HG02973 (cell line): ENCODE measurements around the gene ARFIP1.
A peak's percentile ranks its signal among the peaks of the same experiment; 100 is the strongest.
"Not testable (repeated sequence)": the region's sequence is repeated elsewhere in the genome, so short reads cannot be mapped to it uniquely, and the experiment has no call there.

Experiments
- ATAC-seq: cut with Tn5 transposase; IDR thresholded peaks from one replicate; pipeline ENCODE4 v1.9.1; 2021; ENCODE audit warnings: moderate library complexity; ENCODE audit not compliant: unreplicated experiment

Gene ARFIP1

DNA sequence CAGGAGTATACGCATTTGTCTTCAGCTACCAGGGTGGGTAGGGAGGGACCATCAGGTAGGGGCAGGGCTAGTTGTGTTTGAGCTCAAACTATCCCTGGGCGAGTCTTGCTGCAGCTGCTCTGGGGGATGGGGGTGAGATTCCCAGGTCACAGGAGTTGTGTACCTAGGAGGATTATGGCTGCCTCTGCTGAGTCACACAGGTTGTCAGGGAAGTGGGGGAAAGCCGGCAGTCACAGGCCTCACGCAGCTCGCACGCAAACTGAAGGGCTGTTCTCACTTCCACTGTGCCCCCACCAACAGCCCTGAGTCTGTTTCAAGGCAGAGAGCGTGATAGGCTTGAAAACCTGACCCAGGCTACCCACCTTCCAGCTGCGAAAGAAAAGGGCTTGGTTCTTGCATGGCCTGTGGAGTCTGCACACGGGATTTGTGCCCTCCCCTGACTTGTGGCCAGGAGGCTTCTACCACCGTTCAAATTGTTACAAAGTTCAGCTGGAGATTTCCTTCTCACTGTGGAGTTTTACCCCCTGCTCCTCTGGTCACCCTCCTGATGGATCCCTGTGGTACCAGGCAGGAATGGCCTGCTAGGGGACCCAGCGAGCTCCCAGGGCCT lies 63.8 kb downstream of the ARFIP1 start:
- ATAC-seq = no peak

DNA sequence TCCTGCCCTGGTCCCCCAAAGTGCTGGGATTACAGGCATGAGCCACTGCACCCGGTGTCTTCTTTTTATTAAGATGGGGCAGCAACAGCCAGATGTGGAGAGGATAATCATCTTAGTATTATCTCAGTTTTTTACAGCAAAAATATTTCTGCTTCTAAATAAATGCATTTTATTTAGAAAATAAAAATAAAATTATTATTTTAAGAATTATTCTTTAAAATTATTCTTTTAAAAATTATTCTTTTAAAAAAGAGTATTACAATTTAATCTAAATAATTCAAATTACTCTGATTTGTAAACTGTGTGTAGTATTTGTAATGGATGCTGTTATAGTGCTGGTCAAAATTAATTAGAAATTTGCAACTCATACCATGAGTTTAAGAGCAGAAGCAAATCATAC lies 67.6 kb downstream of the ARFIP1 start:
- no peak for ATAC-seq

DNA sequence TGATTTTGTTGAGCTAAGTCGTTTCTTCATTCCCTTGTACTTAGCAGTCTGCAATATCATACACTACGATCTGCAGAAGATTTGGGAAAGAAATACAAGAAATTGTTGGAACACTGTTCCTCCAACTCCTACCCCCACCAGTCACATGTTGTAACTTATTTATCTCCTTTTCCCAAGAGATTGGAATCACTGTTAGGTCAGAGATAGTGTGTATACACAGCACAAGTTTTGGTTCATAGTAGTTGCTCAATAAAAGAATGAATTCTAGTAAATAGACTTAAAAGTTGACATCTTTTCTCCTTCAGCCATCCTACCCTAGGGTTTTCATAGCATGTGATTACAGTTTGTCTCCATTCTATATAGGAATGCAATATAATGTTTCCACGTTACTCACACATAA lies 68.8 kb downstream of the ARFIP1 start:
- no peak for ATAC-seq

DNA sequence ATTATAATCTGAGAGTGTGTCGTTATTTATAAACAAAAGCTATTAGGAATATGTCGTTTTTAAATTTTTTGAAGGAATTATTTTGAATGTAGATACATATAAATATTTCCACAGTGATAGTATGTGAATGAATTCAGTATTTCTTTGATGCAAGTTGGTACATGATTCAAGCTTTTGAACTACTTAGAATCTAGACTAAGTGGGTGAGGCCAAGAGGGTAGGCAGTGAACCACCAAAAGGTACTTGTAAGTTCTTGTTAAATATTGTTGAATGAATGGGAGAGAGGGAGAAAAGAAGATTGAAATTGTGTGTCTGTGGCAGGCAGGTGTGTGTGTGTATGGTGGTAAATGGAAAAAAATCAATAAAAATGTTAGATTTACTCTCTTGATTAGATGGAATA lies 69.6 kb downstream of the ARFIP1 start:
- no peak for ATAC-seq

DNA sequence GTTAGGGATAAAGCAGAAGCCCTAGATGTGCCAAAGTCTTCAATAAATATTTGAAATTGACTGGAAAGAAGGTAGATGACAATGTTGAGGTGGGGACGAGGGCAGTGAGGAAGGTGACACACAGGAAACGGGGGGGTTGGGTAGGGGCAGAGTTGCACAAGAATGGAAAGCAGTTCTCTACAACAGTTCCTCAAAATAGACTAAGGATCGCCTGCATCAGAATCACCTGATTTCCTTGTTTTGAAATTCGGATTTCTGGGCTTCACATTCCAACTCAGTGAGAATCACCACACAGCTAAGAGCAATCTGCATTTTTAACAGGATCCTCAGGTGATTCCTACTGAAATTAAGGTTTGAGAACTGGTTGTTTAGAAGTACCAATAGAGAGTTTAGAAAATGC lies 70.6 kb downstream of the ARFIP1 start:
- ATAC-seq = peak; percentile 54

DNA sequence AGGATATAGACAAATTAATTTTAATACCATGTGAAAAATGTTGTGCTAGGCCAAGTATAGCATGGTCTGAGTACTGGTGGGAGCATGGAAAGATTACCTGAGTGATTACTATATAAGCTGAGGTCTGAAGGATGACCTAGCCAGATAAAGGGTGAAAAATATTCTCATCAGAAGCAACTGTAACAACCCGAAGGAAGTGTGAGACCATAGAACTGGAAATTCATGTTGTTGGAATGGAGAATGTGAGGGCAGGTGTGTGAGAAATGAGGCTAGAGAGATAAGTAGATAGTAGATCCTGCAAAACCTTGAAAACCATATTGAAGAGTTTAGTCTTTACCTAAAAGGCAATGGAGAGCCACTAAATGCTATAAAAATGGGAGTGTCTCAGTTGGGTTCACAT lies 71.5 kb downstream of the ARFIP1 start:
- ATAC-seq = no peak

DNA sequence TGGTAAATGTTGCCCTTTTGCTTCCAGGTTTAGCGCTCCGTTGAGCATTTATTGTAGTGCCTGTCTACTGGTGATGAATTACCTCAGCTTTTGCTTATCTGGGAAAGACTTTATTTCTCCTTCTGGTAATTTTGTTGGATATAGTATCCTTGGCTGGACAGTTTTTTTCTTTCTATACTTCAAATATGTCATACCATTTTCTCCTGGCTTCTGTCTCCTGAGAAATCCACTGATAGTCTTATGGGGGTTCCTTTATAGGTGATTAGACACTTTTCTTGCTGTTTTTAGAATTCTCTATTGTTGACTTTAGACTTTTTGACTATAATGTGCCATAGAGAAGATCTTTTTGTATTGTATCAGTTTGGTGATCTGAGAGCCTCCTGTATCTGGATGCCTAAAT lies 73.5 kb downstream of the ARFIP1 start:
- ATAC-seq = no peak

DNA sequence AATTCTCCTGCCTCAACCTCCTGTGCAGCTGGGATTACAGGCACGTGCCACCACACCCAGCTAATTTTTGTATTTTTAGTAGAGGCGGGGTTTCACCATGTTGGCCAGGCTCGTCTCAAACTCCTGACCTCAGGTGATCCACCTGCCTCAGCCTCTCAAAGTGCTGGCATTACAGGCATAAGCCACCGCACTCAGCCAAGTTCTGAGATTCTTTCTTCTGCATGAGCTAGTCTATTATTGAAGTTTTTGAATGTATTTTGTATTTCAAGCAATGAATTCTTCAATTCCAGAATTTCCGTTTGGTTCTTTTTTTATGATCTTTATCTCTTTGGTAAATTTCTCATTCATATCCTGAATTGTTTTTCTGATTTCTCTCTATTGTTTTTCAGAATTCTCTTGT lies 74.3 kb downstream of the ARFIP1 start:
- ATAC-seq = not testable (repeated sequence)

DNA sequence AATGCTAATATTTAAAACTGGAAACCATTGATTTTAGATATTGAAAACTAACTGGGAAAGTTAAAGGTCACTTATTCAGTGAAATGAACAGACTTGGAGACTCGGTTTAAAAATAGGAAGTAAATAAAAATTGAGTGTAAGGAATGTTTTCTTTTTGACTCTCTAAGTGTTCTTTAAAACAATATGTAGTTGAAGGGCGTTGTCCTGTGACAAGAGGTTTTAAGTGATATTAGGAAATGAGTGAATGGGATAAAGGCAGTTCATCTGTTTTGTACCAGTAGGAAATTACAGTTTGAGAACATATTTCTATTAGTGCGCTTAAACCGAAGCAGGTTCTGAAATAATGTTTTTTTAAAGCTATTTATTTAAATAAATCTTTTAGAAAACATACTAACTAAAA lies 77.2 kb downstream of the ARFIP1 start:
- ATAC-seq = no peak

DNA sequence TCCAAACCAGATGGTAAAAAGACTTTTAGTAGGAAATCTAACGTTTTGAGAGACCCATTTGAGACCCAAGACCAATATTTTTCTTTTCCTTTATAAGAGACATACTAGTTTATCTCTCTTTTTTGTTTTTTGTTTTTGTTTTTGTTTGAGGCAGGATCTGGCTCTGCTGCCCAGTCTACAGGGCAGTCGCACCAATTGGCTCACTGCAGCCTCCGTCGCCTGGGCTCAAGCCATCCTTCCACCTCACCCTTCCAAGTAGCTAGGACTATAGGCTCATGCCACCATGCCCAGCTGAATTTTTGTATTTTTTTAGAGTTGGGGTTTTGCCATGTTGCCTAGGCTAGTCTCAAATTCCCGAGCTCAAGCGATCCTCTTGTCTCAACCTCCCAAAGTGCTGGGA lies 79.2 kb downstream of the ARFIP1 start:
- ATAC-seq = no peak

DNA sequence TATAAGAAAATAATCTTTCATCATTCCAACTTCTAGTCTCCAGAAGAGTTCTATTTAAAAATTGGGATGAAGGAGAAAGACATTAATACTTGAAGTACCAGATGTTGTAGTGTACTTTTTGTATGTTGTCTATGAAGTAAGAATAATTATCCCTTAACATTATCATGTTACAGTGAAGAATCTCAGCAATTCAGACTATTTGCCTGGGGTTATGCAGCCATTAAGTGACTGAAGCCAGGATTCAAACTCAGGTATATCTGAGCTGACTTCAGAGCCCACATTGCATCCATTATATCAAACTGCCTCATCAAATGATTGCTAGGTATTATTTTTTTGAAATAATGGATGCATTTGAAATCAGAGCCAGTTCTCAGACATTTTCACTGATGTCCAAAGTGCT lies 80.3 kb downstream of the ARFIP1 start:
- no peak for ATAC-seq

DNA sequence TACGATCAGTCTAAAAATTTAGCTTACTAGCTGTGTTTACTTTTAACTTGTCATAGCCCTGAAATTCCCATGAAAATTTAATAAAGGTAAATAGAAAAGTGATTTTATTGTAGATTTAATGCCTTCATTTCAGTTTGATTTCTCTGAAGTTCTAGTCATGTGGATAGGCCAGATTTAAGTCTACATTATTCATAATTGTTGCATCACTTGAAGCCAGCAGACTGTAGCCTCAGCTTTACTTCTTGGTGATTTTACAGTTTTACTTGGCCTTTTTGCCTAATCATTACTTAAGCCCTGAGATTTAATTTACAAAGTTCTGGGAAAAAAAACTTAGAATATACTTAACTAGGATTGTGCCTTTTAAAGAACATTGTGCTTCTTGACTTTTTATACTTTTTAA lies 82.9 kb downstream of the ARFIP1 start:
- ATAC-seq = no peak

DNA sequence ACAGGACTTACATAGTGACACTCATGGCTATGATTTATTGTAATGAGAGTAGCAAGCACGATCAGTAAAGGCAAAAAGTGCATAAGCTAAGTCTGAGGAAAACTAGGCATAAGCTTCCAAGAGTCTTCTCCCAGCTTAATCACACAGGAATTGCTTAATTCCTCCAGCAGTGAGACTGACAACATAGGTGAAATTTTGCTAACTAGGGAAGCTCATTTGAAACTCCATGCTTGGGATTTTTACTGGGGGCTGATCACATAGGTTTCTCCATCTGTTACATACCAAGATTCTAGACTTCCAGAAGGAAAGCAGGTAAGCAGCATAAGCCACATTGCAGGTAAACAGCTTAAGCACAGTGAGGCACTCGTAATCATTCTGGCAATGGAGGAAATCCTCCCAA lies 84.6 kb downstream of the ARFIP1 start:
- ATAC-seq = no peak

DNA sequence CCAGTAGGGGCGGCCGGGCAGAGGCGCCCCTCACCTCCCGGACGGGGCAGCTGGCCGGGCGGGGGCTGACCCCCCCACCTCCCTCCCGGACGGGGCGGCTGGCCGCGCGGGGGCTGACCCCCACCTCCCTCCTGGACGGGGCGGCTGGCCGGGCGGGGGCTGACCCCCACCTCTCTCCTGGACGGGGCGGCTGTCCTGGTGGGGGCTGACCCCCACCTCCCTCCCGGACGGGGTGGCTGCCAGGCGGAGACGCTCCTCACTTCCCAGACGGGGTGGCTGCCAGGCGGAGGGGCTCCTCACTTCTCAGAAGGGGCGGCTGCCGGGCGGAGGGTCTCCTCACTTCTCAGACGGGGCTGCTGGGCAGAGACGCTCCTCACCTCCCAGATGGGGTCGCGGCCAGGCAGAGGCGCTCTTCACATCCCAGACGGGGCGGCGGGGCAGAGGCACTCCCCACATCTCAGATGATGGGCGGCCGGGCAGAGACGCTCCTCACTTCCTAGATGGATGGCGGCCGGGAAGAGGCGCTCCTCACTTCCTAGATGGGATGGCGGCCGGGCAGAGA lies 86.8 kb downstream of the ARFIP1 start:
- ATAC-seq = not testable (repeated sequence)

DNA sequence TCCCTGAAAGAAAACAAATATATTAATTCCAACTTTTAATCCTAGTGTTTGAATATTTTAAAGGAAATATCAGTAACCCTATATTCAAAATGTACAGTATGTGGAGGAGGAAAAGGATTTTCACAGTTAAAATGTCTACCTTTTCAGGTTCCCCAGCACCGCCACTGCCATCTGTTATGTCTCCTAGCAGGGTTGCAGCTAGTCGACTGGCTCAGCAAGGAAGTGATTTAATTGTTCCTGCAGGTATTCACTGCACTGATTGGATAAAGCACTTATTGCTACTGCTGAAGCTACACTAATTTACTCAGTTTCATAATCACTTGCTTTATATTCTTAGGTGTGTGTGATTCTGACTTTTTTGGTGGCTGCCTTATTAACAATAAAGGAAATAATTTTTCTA lies 90.9 kb downstream of the ARFIP1 start:
- ATAC-seq = no peak

DNA sequence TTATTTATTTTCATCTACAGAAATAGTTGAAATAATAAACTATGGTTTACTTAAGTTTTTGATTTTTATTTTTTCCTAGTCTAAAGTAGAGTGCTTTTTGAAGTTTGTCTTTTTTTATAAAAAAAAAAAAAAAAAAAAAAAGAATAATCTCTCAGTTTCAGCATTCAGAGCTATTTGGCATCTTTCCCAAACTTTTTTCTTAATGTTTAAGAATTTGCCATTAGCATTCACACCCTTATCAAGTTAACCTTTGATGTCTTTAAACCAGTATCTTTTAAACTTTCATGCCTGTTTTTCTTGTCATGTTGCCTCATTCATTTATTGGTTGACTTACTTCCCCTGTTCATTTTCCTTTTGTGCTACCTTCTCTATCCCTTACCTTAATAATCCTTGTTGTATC lies 95.5 kb downstream of the ARFIP1 start:
- no peak for ATAC-seq

DNA sequence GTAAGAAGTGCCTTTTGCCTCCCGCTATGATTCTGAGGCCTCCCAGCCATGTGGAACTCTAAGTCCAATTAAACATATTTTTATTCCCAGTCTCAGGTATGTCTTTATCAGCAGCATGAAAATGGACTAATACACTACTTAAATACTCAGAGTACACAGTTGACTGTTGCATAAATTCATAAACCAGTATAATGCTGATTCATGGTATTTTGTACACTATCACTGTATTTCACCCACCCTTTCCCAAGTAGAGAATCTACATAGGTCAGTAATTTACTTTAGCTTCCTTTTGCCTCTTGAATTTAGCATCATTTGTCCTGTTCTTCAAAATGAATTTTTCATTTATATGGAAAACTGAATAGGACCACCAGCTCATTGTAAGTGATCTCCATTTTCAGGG lies 98.1 kb downstream of the ARFIP1 start:
- ATAC-seq = no peak

DNA sequence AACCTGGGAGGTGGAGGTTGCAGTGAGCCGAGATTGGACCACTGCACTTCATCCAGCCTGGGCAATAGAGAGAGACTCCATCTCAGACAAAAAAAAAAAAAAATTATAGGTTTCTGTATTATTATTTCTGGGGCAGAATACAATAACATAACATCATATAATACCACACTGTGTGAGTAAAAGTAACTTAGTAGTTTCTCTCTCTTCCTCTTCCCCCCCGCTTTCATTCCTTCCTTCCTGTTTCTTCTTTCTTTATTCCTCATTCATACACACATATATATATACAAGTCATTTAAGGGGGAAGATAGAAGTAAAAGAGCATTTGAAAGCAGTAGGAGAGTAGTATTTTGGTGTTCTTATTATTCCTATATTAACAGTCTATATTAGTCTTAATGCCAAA lies 100.5 kb downstream of the ARFIP1 start:
- no peak for ATAC-seq

DNA sequence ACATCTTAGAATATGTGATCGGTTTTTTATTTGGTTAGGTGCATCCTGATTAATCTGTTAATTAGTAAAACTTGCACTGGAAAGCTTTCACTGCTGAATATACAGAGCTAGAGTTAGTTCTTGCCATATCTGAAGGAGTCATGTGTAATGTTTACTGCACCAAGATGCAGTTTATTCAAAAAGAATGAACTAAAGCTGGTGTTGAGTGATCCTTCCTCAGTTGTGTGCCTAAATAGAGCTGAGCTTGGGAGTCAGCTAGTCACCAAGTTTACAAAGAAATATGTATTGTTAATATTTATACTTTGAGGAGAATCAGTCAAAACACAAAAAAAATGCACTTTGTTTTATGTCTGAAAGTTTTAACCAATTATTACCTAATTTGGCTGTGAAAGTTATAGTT lies 102.2 kb downstream of the ARFIP1 start:
- no peak for ATAC-seq

DNA sequence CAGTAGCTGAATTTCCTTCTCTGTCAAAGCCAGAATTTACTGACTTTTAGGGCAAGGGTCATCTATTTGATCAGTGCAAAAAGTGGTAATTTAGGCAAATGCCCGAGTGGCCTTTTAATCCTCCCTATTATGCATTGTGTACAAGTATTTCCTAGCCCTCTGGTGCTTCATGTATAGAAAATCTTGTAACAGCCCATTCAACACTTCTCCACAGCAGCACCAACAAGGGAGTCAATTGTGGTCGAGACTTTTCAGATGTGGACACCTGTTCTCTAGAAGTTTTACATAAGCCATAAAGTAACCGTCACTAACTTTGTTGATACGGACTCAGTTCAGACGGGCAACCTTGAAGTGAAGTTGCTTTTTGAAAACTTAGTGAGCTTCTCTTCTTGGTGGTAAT lies 105.4 kb downstream of the ARFIP1 start:
- ATAC-seq = no peak

DNA sequence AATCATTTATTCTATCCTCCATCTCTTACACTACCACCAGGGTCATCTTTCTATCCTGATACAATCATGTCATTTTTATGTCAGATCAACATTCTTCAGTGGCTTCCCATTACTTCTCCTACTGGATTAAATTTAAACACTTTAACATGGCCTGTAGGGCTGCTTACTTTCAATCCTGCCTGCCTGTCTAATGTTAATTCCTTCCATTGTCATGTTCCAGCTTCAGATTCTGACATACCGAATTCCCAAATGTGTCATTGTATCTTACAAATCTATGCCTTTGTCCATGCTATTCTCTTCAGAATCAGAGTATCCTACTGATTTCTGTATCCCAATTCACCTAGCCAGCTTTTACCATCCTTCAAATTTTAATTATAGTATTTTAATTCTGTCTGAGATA lies 106.4 kb downstream of the ARFIP1 start:
- no peak for ATAC-seq

DNA sequence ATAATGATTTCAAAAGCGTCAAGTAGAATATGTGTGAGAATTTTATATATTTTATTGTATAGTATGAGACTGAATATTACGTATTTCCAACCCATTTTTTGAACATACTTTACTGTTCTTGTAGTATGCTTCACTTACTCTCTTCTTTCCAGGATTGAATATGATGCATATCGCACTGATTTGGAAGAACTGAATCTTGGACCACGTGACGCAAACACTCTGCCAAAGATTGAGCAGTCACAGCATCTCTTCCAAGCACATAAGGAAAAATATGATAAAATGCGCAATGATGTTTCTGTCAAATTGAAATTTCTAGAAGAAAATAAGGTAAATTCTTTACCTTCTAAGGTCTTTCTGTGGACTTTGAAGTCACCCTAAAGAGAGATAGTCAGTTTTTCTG lies 108.2 kb downstream of the ARFIP1 start:
- ATAC-seq = no peak

DNA sequence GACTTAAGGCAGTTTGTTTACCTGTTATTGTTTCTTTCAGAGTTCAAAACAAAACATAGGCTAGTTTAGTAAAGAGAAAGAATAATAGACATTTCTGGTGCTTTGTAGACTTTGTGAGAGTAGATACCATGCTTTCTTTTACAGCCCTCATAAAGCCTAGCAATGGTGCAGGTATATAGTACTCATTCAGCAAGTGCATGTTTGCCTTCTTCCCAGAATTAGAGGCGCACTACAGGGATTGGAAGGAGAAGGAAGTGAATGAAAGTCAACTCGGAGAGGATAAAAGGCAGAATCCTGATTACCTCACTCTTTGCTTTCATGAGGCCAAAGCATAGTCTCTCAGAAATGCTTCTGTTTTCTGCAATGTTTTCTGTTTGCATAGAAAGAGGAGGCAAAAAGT lies 113.2 kb downstream of the ARFIP1 start:
- no peak for ATAC-seq
